A673 (cell line): Measurements from ENCODE around the gene EMCN. TPM values are rescaled to one million over a fixed set of nuclear protein-coding genes. Genes with fewer than 3 reads are reported as not detected.

ENCODE experiments used
- BruUV-seq: library from RNA; stranded (reverse); fragments of 400-500 nt; replicated peaks from 2 replicates; lab custom pipeline; 2021; lab: Mats Ljungman, UMichigan
- CTCF ChIA-PET: fragments of 300-600 bp; sonication (Branson Sonifier 250); formaldehyde crosslinking; loops from one replicate; lab custom pipeline; 2022; ENCODE audit warnings: antibody characterized with exemption; lab: Charles Lee
- POLR2A ChIA-PET: fragments of 300-600 bp; sonication (Branson Sonifier 250); formaldehyde crosslinking; loops from one replicate; lab custom pipeline; 2022; ENCODE audit warnings: antibody characterized with exemption; ENCODE audit not compliant: low non-redundant PET; lab: Charles Lee
- DNase-seq: peaks from one replicate; pipeline ENCODE4 v3.0.0-alpha.2; 2015; ENCODE audit warnings: low spot score
- H3K27ac ChIP-seq: fragments of 200-600 bp; sonication (generic); 2 replicates; pipeline ENCODE4 v1.5.1; 2016; ENCODE audit warnings: mixed run types, low read depth, mild to moderate bottlenecking, mixed read lengths, antibody characterized with exemption, low read length; ENCODE audit not compliant: poor library complexity, severe bottlenecking
- H3K27me3 ChIP-seq: fragments of 200-600 bp; sonication (generic); replicated peaks from 2 replicates; pipeline ENCODE4 v1.6.1; 2017; ENCODE audit warnings: mixed run types, low read depth, mild to moderate bottlenecking, mixed read lengths, antibody characterized with exemption, low read length; ENCODE audit not compliant: insufficient read depth, poor library complexity
- H3K36me3 ChIP-seq: fragments of 200-600 bp; sonication (generic); 2 replicates; pipeline ENCODE4 v1.6.1; 2016; ENCODE audit warnings: mixed run types, mild to moderate bottlenecking, mixed read lengths, antibody characterized with exemption, low read length; ENCODE audit not compliant: insufficient read depth, poor library complexity, severe bottlenecking
- H3K4me1 ChIP-seq: fragments of 200-600 bp; sonication (generic); 2 replicates; pipeline ENCODE4 v1.6.1; 2017; ENCODE audit warnings: mixed run types, mild to moderate bottlenecking, mixed read lengths, antibody characterized with exemption, low read length; ENCODE audit not compliant: insufficient read depth, poor library complexity, severe bottlenecking
- H3K4me3 ChIP-seq: fragments of 200-600 bp; sonication (generic); 2 replicates; pipeline ENCODE4 v1.5.1; 2016; ENCODE audit warnings: low read depth, mixed run types, mild to moderate bottlenecking, mixed read lengths, low read length; ENCODE audit not compliant: poor library complexity, severe bottlenecking
- H3K9me3 ChIP-seq: fragments of 200-600 bp; sonication (generic); 2 replicates; pipeline ENCODE4 v1.6.1; 2016; ENCODE audit warnings: mixed run types, low read depth, mild to moderate bottlenecking, mixed read lengths, antibody characterized with exemption, low read length; ENCODE audit not compliant: poor library complexity, severe bottlenecking
- EZH2 ChIP-seq: fragments of 200-600 bp; sonication (generic); IDR thresholded peaks from 2 replicates; pipeline ENCODE4 v1.6.1; 2017; ENCODE audit warnings: borderline replicate concordance, low read depth, mild to moderate bottlenecking, mixed read lengths, antibody characterized with exemption, low read length; ENCODE audit not compliant: poor library complexity, severe bottlenecking
- intact Hi-C: fragments of 100-400 bp; cut with micrococcal nuclease; formaldehyde crosslinking; loops from one replicate; pipeline ENCODE4 v1.10.0; 2022; ENCODE audit not compliant: unreplicated experiment
- total RNA-seq: library from RNA; stranded (reverse); gene quantifications from 2 replicates; pipeline ENCODE4 v1.2.3, GENCODE V29; 2021
- TF ChIP-seq, protein P1 (sequence below): fragments of 300-800, 200-600 bp; sonication (generic); conservative IDR thresholded peaks from 2 replicates; pipeline ENCODE4 v1.5.1; 2017; ENCODE audit warnings: low read depth, mild to moderate bottlenecking, antibody characterized with exemption, low read length, moderate library complexity, mixed read lengths

The EMCN gene
- total RNA-seq, 1 experiment from 2014 or later: 7.8 TPM

- CTCF ChIA-PET: no interaction called here
- Histone ChIP-seq H3K27me3 (no peaks in the 10 kb centered on the region), H3K4me1 (no peaks in the 10 kb centered on the region), H3K27ac (no peak overlapping the region), H3K4me3 (no peak overlapping the region), H3K36me3 (no peaks in the 10 kb centered on the region), H3K9me3 (no peaks in the 10 kb centered on the region)
- BruUV-seq: no TSS peak
- intact Hi-C loops: no loop called here
- POLR2A ChIA-PET: no interaction called here
- peak; percentile 5 for DNase-seq
- TF ChIP-seq, protein P1, sequence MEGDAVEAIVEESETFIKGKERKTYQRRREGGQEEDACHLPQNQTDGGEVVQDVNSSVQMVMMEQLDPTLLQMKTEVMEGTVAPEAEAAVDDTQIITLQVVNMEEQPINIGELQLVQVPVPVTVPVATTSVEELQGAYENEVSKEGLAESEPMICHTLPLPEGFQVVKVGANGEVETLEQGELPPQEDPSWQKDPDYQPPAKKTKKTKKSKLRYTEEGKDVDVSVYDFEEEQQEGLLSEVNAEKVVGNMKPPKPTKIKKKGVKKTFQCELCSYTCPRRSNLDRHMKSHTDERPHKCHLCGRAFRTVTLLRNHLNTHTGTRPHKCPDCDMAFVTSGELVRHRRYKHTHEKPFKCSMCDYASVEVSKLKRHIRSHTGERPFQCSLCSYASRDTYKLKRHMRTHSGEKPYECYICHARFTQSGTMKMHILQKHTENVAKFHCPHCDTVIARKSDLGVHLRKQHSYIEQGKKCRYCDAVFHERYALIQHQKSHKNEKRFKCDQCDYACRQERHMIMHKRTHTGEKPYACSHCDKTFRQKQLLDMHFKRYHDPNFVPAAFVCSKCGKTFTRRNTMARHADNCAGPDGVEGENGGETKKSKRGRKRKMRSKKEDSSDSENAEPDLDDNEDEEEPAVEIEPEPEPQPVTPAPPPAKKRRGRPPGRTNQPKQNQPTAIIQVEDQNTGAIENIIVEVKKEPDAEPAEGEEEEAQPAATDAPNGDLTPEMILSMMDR: no peak
- no peak for TF ChIP-seq EZH2
Observed at GRCh38 chr4:100348473-100348872, 169.3 kb downstream of the EMCN start.

DNA sequence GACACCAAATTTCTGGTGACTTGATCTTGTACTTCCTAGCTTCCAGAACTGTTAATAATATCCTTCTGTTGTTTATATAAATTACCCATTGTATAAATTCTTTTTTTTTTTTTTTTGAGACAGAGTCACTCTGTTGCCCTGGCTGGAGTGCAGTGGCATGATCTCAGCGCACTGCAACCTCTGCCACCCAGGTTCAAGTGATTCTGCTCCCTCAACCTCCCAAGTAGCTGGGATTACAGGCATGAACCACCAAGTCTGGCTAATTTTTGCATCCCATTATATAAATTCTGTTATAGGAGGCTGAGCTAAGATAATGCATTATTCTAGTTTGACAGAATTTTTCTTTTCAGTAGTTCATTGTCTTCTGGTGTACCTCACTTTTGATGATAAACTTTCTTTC, 170.6 kb downstream of the EMCN start:
- no TSS peak for BruUV-seq
- no peaks in the 10 kb centered on the region for H3K4me1 ChIP-seq

DNA sequence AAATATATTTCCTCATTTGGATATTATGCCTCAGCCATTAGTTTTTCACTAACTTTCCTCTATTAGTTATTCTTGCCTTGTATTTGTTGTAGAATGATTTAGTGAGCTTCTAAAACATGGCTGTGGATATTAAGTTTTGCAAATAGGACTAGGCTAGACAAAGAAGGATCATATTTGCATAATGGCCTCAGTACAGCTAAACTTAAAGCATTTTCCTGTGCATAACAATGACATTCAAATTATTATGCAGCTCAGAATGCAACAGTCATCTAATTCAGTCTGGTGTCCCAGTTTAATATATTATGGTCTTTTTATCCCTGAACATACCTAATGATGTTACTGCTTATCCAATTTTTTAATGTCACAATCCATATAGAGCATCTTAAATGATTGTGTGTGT, 172.2 kb downstream of the EMCN start:
- Histone ChIP-seq H3K4me1 (no peaks in the 10 kb centered on the region), H3K27me3 (no peaks in the 10 kb centered on the region), H3K36me3 (no peaks in the 10 kb centered on the region), H3K9me3 (no peaks in the 10 kb centered on the region), H3K4me3 (no peak overlapping the region), H3K27ac (no peak overlapping the region)
- CTCF ChIA-PET: no interaction called here
- TF ChIP-seq, protein P1: no peak
- TF ChIP-seq EZH2: no peak
- no TSS peak for BruUV-seq
- intact Hi-C loops: no loop called here
- POLR2A ChIA-PET: no interaction called here
- DNase-seq: no peak

More for the DNA sequence above, 170.6 kb downstream of the EMCN start:
- no peak overlapping the region for H3K4me3 ChIP-seq
- POLR2A ChIA-PET: no interaction called here
- H3K36me3 ChIP-seq: no peaks in the 10 kb centered on the region
- TF ChIP-seq EZH2: no peak
- TF ChIP-seq, protein P1: no peak
- no peaks in the 10 kb centered on the region for H3K9me3 ChIP-seq
- no peaks in the 10 kb centered on the region for H3K27me3 ChIP-seq
- intact Hi-C loops: no loop called here
- no peak for DNase-seq
- H3K27ac ChIP-seq: no peak overlapping the region
- CTCF ChIA-PET: no interaction called here
